GM12878 (cell line): ENCODE data around the gene PAX2. TPM values are rescaled to one million over a fixed set of nuclear protein-coding genes. Genes with fewer than 3 reads are reported as not detected.

Experiments
- ATAC-seq: fragments of 200-7000 bp; cut with Tn5 transposase; 3 replicates; pipeline ENCODE4 v1.9.1; 2020; ENCODE audit warnings: mild to moderate bottlenecking, moderate library complexity
- BruUV-seq: library from RNA; stranded (reverse); fragments of 400-500 nt; replicated peaks from 2 replicates; lab custom pipeline; 2021; lab: Mats Ljungman, UMichigan
- CTCF ChIA-PET: fragments of 300-600 bp; sonication (Branson Sonifier 250); formaldehyde crosslinking; extraction: SDS; loops from one replicate; lab custom pipeline; 2021; ENCODE audit warnings: inconsistent platforms; lab: Yijun Ruan, JAX
- POLR2A ChIA-PET: fragments of 350-600 bp; formaldehyde crosslinking; extraction: SDS; loops from one replicate; lab custom pipeline; 2021; ENCODE audit warnings: inconsistent platforms; lab: Charles Lee
- RAD21 ChIA-PET: fragments of 300-600 bp; sonication (Branson Sonifier 250); formaldehyde crosslinking; loops from one replicate; lab custom pipeline; 2023; ENCODE audit warnings: antibody characterized with exemption; ENCODE audit not compliant: unreplicated experiment; lab: Charles Lee
- SMC1A ChIA-PET: fragments of 300-600 bp; sonication (Branson Sonifier 250); formaldehyde crosslinking; loops from one replicate; lab custom pipeline; 2023; ENCODE audit not compliant: unreplicated experiment, uncharacterized antibody; lab: Charles Lee
- DNase-seq: peaks from one replicate; pipeline ENCODE4 v3.0.0-alpha.2; 2011; ENCODE audit warnings: low read depth, low spot score
- FAIRE-seq: peaks from 3 replicates; lab custom pipeline; 2011; peaks lifted over from hg19 to GRCh38; lab: Jason Lieb, UNC
- H2AFZ ChIP-seq: 2 replicates; pipeline ENCODE4 v1.6.0; 2011; ENCODE audit warnings: low read depth, low read length, control low read depth; ENCODE audit not compliant: control insufficient read depth
- H3K27ac ChIP-seq: 2 replicates; pipeline ENCODE4 v1.5.1; 2011; ENCODE audit warnings: control low read depth; ENCODE audit not compliant: control insufficient read depth, insufficient read depth
- H3K27me3 ChIP-seq, 2 experiments: replicated peaks in 1 of 2; 2 replicates each; pipeline versions ENCODE4 v1.6.0 to v1.6.1; 2011; ENCODE audit warnings: low read length in 1 of 2; ENCODE audit not compliant: control insufficient read depth in 2 of 2, insufficient read depth in 2 of 2
- H3K36me3 ChIP-seq, 2 experiments: 2 replicates each; pipeline ENCODE4 v1.5.1; 2011; ENCODE audit warnings: low read length in 1 of 2; ENCODE audit not compliant: control insufficient read depth in 2 of 2, insufficient read depth in 2 of 2
- H3K4me1 ChIP-seq: 2 replicates; pipeline ENCODE4 v1.6.1; 2011; ENCODE audit warnings: mild to moderate bottlenecking, low read length, moderate library complexity, mixed read lengths; ENCODE audit not compliant: control insufficient read depth, insufficient read depth
- H3K4me2 ChIP-seq: 2 replicates; pipeline ENCODE4 v1.6.0; 2011; ENCODE audit warnings: control low read depth; ENCODE audit not compliant: control insufficient read depth, insufficient read depth
- H3K4me3 ChIP-seq: fragments of 200-600 bp; sonication (generic); 2 replicates; pipeline ENCODE4 v1.5.1; 2016
- H3K79me2 ChIP-seq: 2 replicates; pipeline ENCODE4 v1.6.0; 2011; ENCODE audit warnings: low read length; ENCODE audit not compliant: control insufficient read depth, insufficient read depth
- H3K9ac ChIP-seq: 2 replicates; pipeline ENCODE4 v1.8.0; 2011; ENCODE audit warnings: low read length, control low read depth, mixed read lengths; ENCODE audit not compliant: control insufficient read depth, insufficient read depth
- H3K9me3 ChIP-seq: replicated peaks from 3 replicates; pipeline ENCODE4 v1.5.1; 2011; ENCODE audit warnings: mild to moderate bottlenecking, low read length; ENCODE audit not compliant: control insufficient read depth, insufficient read depth
- H4K20me1 ChIP-seq: 2 replicates; pipeline ENCODE4 v1.6.0; 2011; ENCODE audit not compliant: control insufficient read depth, insufficient read depth
- CEBPB ChIP-seq, 2 experiments: fragments of 150-350 bp in 1 of 2; IDR thresholded peaks; 2 replicates each; pipeline ENCODE4 v1.6.1; 2012 to 2014; ENCODE audit warnings: low read depth in 2 of 2, low read length in 2 of 2, borderline replicate concordance in 1 of 2, inconsistent platforms in 1 of 2
- CHD1 ChIP-seq: IDR thresholded peaks from 2 replicates; pipeline ENCODE4 v1.6.1; 2012; ENCODE audit warnings: low read depth, low read length, improper control_type of control experiment
- FOS ChIP-seq: IDR thresholded peaks from 3 replicates; pipeline ENCODE4 v1.6.1; 2011; ENCODE audit warnings: borderline replicate concordance; ENCODE audit not compliant: insufficient read length; ENCODE audit errors: extremely low read depth
- NFIC ChIP-seq: IDR thresholded peaks from 2 replicates; pipeline ENCODE4 v1.6.1; 2012; ENCODE audit warnings: low read depth, mild to moderate bottlenecking, inconsistent platforms, low read length, moderate library complexity
- SIN3A ChIP-seq: IDR thresholded peaks from 2 replicates; pipeline ENCODE4 v1.6.1; 2012; ENCODE audit warnings: low read depth, low read length, improper control_type of control experiment
- SMAD5 ChIP-seq: IDR thresholded peaks from 2 replicates; pipeline ENCODE4 v1.6.1; 2016; ENCODE audit warnings: antibody characterized with exemption, low read depth
- SPI1 ChIP-seq: IDR thresholded peaks from 2 replicates; pipeline ENCODE4 v1.6.1; 2011; ENCODE audit warnings: low read depth, mild to moderate bottlenecking, low read length, moderate library complexity, borderline replicate concordance; ENCODE audit not compliant: insufficient read depth
- TBL1XR1 ChIP-seq: IDR thresholded peaks from 2 replicates; pipeline ENCODE4 v1.6.1; 2012; ENCODE audit warnings: low read depth, low read length, improper control_type of control experiment
- ZBTB33 ChIP-seq: fragments of 450-650 bp; IDR thresholded peaks from 2 replicates; pipeline ENCODE4 v1.6.1; 2017; ENCODE audit warnings: mild to moderate bottlenecking
- ZNF384 ChIP-seq: IDR thresholded peaks from 2 replicates; pipeline ENCODE4 v1.6.1; 2012; ENCODE audit warnings: low read depth, mild to moderate bottlenecking, low read length, improper control_type of control experiment, borderline replicate concordance
- WGBS: methylation state at CpG from one replicate; pipeline ENCODE4 v1.1.6; 2016; ENCODE audit warnings: low lambda C conversion rate; ENCODE audit not compliant: insufficient replicate concordance, insufficient coverage; ENCODE audit errors: missing lambda C conversion rate; 5-methylcytosine and 5-hydroxymethylcytosine counted together
- in situ Hi-C: fragments of 300-500 bp; cut with MboI; formaldehyde crosslinking; loops from 9 replicates; pipeline ENCODE4 v1.14.3; 2018; ENCODE audit warnings: mixed read lengths
- intact Hi-C: fragments of 100-400 bp; cut with micrococcal nuclease; formaldehyde crosslinking; loops from one replicate; pipeline ENCODE4 v1.14.2; 2022; ENCODE audit not compliant: unreplicated experiment
- polyA plus RNA-seq, 11 experiments: library from polyadenylated mRNA; depleted of rRNA in 4 of 11; unstranded in 6 of 11; stranded (reverse) in 5 of 11; fragments of >200 nt; fragmentation: Nextera tagmentation in 4 of 11; fragmentation: Illumina TruSeq in 1 of 11; extraction: Ambion mirVana in 4 of 11; extraction: Trizol in 1 of 11; gene quantifications; 1 replicate in 1 of 11; 2 replicates in 10 of 11; pipeline versions ENCODE4 v1.2.1 to v1.2.3, GENCODE V29; 2011 to 2016; ENCODE audit warnings: inconsistent platforms in 2 of 11, missing spikeins in 2 of 11, low read depth in 1 of 11
- total RNA-seq, 4 experiments: library from RNA; depleted of rRNA in 3 of 4; stranded (reverse); fragments of >200 nt in 3 of 4; fragmentation: Illumina TruSeq in 1 of 4; extraction: Trizol in 1 of 4; gene quantifications; 2 replicates each; pipeline versions ENCODE4 v1.2.1 to v1.2.3, GENCODE V29; 2013 to 2021

The PAX2 gene
- total and polyA plus RNA-seq, 10 of the 15 experiments (the other 5 are each of a cell fraction or from before 2014, with no cell fraction given): not detected

GRCh38 chr10:100775386-100775785, 30.0 kb downstream of the PAX2 start (continued):
- no peak for TF ChIP-seq FOS
- no peak for TF ChIP-seq CEBPB (IDR thresholded peaks at IDR 0.05; ENCODE audit: borderline replicate concordance in 1 of 2, low read depth in 2 of 2, low read length in 2 of 2)

GRCh38 chr10:100775871-100776270, 30.5 kb downstream of the PAX2 start:
- H3K9me3 ChIP-seq: no peaks in the 10 kb centered on the region
- in situ Hi-C loops: no loop called here
- ChIA-PET SMC1A (no interaction called here), CTCF (no interaction called here), POLR2A (no interaction called here), RAD21 (no interaction called here)
- H3K36me3 ChIP-seq: no peaks in the 10 kb centered on the region
- no peak overlapping the region for H3K27ac ChIP-seq
- H3K4me3 ChIP-seq: no peak overlapping the region
- no peaks in the 10 kb centered on the region for H4K20me1 ChIP-seq
- no peak overlapping the region for H3K4me2 ChIP-seq
- H3K27me3 ChIP-seq: peaks cover 3 to 8% of the 10 kb centered on the region in 2 experiments
- 15% methylated on average over 4 of the region's 4 CpGs for WGBS
- no peak overlapping the region for H3K9ac ChIP-seq
- no peaks in the 10 kb centered on the region for H3K4me1 ChIP-seq
- no peak for FAIRE-seq
- no peak overlapping the region for H2AFZ ChIP-seq
- BruUV-seq: no TSS peak
- H3K79me2 ChIP-seq: no peaks in the 10 kb centered on the region
- no peak for ATAC-seq
- intact Hi-C loops: no loop called here
- DNase-seq: no peak
- TF ChIP-seq ZNF384 (no peak), TBL1XR1 (no peak), CHD1 (no peak), ZBTB33 (no peak), NFIC (no peak), SPI1 (no peak), FOS (no peak), SMAD5 (no peak), SIN3A (no peak)
